Bronchial epithelial cell (primary cell): ENCODE results near the gene DNAJA4. TPM values are rescaled to one million over a fixed set of nuclear protein-coding genes. Genes with fewer than 3 reads are reported as not detected.

Source experiments
- DNase-seq: peaks from one replicate; pipeline ENCODE4 v3.0.0-alpha.2; 2010; ENCODE audit warnings: low read depth
- FAIRE-seq: peaks from 2 replicates; lab custom pipeline; 2011; peaks lifted over from hg19 to GRCh38; lab: Jason Lieb, UNC
- H3K27me3 ChIP-seq: 2 replicates; pipeline ENCODE4 v1.5.1; 2011; ENCODE audit warnings: low read length; ENCODE audit not compliant: control insufficient read depth, insufficient read depth
- H3K36me3 ChIP-seq: 2 replicates; pipeline ENCODE4 v1.5.1; 2011; ENCODE audit warnings: low read length; ENCODE audit not compliant: control insufficient read depth, insufficient read depth
- H3K4me3 ChIP-seq: 2 replicates; pipeline ENCODE4 v1.5.1; 2011; ENCODE audit warnings: mild to moderate bottlenecking, low read depth, low read length, control low read depth
- total RNA-seq: library from RNA; depleted of rRNA; stranded (reverse); fragments of >200 nt; gene quantifications from 2 replicates; pipeline ENCODE4 v1.2.1, GENCODE V29; 2014
- TF ChIP-seq, protein P1 (sequence below): IDR thresholded peaks from 2 replicates; pipeline ENCODE4 v1.5.1; 2011; ENCODE audit warnings: mild to moderate bottlenecking, moderate library complexity, low read length, control low read depth, inconsistent platforms; ENCODE audit not compliant: insufficient read depth, severe bottlenecking

Gene DNAJA4
- total RNA-seq, 1 donor from 2014 or later, result 11.1 TPM

DNA sequence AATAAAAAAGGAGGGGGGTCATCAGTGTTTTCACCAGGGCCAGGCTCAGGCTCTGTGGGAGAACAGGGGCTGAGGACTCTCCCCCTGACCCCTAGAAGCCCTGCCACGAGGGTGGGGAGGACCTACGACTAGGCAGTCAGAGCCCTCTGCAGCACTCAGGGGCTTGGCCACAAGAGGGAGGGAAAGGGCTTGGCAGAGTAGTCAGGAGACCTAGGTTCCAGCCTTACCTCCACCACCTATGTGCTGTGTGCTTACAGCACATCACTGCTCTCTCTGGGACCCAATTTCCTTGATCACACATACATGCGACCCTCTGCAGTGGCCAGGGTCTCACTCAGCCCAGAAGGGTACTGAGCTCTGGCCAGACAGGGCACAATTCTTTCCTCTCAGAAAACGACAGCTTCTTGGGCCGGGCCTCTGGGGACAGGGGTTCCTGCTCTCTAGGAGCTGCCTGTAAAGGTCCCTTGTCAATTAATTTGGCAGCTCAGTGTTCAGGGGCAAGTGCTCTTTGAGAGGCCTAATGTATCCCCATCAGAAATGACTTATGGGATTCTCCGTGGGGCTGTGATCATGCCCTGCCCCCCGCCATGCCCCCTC, 51.4 kb downstream of the DNAJA4 start:
- FAIRE-seq (no peak), DNase-seq (no peak)
- Histone ChIP-seq H3K27me3 (no peaks in the 10 kb centered on the region), H3K36me3 (no peaks in the 10 kb centered on the region), H3K4me3 (no peak overlapping the region)
- TF ChIP-seq, protein P1, sequence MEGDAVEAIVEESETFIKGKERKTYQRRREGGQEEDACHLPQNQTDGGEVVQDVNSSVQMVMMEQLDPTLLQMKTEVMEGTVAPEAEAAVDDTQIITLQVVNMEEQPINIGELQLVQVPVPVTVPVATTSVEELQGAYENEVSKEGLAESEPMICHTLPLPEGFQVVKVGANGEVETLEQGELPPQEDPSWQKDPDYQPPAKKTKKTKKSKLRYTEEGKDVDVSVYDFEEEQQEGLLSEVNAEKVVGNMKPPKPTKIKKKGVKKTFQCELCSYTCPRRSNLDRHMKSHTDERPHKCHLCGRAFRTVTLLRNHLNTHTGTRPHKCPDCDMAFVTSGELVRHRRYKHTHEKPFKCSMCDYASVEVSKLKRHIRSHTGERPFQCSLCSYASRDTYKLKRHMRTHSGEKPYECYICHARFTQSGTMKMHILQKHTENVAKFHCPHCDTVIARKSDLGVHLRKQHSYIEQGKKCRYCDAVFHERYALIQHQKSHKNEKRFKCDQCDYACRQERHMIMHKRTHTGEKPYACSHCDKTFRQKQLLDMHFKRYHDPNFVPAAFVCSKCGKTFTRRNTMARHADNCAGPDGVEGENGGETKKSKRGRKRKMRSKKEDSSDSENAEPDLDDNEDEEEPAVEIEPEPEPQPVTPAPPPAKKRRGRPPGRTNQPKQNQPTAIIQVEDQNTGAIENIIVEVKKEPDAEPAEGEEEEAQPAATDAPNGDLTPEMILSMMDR, result peak; percentile 33

DNA sequence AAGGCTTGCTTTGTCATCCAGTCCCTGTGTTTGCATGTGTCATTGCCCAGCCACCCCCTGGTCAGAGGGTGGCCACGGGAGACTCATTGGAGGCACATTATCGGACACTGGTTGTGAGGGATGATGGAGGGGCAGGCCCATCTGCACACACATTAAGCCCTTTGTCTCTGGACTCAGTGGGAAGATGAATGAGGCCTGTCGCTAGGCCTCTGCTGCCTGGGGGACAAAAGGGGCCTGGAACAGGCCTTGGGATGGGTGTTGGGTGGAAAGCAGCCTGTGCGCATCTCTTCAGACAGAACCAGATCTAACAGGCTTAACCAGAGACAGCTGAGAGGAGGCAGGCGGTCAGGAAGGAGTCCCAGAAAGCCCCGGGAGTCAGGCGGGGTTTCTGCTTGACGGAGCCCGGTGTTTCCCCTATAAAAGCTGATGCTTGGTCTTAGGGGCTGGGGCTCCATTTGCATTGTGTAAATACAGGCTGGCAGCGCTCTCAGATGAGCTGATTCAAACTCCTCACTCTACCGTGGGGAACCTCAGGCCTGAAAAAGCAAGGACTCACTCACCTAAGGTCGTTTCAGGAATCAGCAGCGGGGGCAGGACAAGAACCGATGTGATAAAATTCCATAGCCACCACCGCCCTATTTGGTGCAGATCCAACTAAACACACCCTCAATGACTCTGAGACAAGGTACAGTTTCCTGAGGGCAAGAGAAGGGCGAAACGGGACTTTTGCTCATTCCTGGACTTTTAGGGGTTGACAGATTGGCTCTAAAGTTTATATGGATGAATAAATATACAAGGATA, 52.1 kb downstream of the DNAJA4 start:
- Histone ChIP-seq H3K27me3 (no peaks in the 10 kb centered on the region), H3K4me3 (no peak overlapping the region), H3K36me3 (no peaks in the 10 kb centered on the region)
- TF ChIP-seq, protein P1, result no peak
- FAIRE-seq, result no peak
- DNase-seq, result peak; percentile 49

DNA sequence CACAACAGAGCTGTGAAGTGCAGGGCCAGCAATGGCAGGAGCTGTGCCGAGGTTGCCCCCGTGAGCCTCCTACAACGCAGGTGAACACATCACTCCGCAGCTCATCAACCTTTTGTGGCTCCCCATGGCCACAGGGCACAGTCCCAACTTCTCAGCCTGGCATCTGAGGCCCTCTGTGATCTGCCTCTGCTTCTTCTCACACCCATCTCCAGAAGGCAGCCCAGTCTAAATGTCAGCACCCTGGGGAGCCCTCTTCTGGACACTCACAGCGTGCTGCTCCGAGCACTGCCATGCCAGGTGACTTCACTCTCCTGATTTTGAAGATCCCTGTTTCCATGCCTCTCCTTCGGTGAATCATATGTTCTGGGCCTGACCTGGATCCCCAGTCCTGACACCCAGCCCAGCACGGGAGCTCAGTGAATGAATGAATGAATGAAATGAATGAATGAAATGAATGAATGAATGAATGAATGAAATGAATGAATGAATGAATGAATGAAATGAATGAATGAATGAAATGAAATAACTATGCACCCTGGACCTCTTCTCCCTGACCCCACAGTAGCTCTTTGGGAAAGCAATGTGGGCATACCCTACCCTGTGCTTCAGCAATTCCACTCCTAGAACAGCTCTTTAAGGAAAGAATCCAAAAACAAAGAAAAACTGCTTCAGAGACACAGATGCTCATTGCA, 52.9 kb downstream of the DNAJA4 start:
- TF ChIP-seq, protein P1, result peak; percentile 38
- Histone ChIP-seq H3K27me3 (no peaks in the 10 kb centered on the region), H3K4me3 (no peak overlapping the region), H3K36me3 (no peaks in the 10 kb centered on the region)
- DNase-seq, result peak; percentile 29
- FAIRE-seq, result no peak

DNA sequence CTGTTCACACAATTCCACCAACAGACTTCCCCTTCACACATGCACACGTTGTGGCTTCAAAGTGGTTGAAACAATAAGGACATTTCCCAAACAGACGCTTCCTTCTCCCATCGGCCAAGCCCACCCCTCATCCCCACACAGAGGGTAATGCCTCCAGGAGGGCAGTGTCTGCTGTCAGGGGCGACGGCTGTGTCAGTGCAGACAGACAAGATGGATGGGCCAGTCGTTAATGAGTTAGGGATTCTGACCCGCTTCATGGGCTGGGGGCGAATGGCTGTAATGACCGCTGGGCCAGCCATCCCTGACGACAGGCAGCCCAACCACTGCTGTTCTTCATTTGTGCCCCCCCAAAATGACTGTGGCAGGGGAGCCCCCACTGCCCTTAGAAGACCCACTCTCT, 55.2 kb downstream of the DNAJA4 start:
- H3K4me3 ChIP-seq, result no peak overlapping the region
- DNase-seq (no peak), FAIRE-seq (no peak)
- no peaks in the 10 kb centered on the region for H3K36me3 ChIP-seq
- H3K27me3 ChIP-seq, result no peaks in the 10 kb centered on the region
- TF ChIP-seq, protein P1, result no peak

DNA sequence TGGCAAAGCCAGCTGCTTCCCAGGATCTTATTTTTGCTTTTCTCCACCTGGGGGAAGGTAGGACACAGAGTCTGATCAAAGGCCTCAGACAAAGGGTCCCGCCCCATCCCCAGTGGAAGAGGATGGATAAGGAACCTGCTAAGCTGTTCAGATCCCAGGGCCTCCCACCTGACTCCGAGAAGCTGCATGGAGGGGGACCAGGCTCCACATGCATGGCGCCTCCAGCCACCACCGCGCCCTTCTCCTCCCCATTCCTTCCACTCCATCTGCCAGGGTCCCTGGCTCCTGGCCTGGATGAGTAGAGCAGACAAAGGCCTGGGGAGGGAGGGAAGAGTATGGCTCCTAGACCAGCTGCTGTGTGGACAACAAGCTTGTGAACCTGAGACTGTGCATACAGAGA, 55.8 kb downstream of the DNAJA4 start:
- no peak overlapping the region for H3K4me3 ChIP-seq
- DNase-seq (no peak), FAIRE-seq (peak; percentile 18)
- no peaks in the 10 kb centered on the region for H3K36me3 ChIP-seq
- no peaks in the 10 kb centered on the region for H3K27me3 ChIP-seq
- TF ChIP-seq, protein P1, result no peak
